Stimulated activated CD8-positive, alpha-beta memory T cell treated with anti-CD3 and anti-CD28 coated beads, Interleukin-12 subunit alpha, Interleukin-12 subunit beta, amount 100 ng/mL, for 4 hours (primary cell): Measurements from ENCODE around the gene MT4.

Experiments used
- DNase-seq: peaks from one replicate; pipeline ENCODE4 v3.0.0-alpha.2; 2020; ENCODE audit warnings: low read depth

The MT4 gene

GRCh38 chr16:56605475-56605874 is 40.6 kb downstream of the MT4 start:
- DNase-seq, result no peak

- DNase-seq, result no peak
Measured at GRCh38 chr16:56606071-56606475, 41.2 kb downstream of the MT4 start.

GRCh38 chr16:56606476-56607108 is 41.7 kb downstream of the MT4 start:
- DNase-seq, result no peak

GRCh38 chr16:56607109-56607618 is 42.3 kb downstream of the MT4 start:
- DNase-seq, result no peak

DNA sequence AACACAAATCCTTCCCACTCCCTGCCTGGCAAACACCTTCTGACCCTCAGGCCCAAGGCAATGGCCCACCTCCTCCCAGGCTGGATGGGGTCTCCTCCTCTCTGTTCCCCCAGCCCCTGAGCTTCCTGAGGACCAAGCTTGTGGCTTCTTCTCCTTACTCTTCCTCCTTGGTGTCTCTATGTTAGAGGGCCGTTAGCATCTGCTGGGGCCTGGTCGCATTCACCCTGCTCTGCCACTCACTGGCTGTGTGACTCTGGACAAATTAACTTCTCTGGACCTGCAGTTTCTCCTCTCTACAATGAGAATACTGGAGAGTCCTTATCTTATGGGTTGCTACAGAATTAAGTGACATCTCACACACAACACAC is 42.8 kb downstream of the MT4 start:
- DNase-seq, result no peak

GRCh38 chr16:56608043-56608875 is 43.4 kb downstream of the MT4 start, which contains the start of gene MT2A:
MT2A (plus strand) TSS chr16:56608584; CDS start chr16:56608656, 72 bp downstream.
- peak; percentile 78 for DNase-seq

GRCh38 chr16:56608876-56609462 is 44.1 kb downstream of the MT4 start:
- DNase-seq, result no peak

DNA sequence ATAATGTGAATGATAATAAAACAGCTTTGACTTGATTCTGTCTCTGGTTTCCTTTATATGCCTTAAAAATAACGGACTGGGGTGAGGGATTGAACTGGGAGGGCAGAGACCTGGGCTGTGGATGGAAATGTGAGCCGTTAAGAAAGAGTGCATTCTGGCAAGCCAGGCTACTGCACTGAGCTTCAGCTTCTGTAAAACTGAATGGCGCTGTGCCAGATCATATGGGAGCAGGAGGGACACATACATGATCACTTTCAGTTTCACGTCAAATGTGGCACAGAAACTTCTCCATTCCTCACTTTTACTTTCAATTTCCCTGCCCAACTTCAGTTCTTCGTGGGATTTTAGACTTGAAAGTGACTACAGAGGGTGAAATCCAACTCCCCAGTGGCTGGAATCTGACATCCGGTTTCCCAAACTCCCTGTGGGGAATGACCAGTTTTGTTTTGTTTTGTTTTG is 44.6 kb downstream of the MT4 start:
- peak; percentile 21 for DNase-seq

DNA sequence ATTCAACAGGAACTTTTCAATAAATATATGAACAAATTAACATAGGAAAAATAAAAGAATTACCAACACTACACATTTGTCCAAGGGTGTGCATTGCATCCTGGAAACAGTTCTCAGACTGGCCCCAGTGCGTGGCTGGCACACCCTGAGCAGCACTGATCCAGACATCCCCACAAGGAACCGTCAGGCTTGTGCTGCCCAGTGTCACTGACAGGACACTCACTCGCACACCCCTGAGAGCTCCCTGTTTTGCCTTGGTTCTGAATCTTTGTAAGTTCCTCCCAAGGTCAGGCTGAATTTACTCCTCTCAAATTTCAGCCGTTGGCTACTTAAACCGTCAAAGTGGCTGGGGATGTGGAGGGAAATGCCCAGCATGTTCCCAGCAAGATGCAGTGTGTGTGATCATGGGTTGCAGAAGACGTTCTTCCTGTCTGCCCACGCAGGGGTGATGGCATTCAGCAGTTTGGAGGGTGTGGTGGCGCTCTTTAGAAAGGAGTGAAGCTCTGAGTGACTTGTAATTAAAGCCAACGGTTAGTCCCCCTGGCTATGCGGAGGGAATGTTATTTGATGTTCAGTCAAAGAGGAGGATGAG is 45.2 kb downstream of the MT4 start:
- DNase-seq, result peak; percentile 59

- DNase-seq, result no peak
Measured at GRCh38 chr16:56610609-56611111, 45.8 kb downstream of the MT4 start.

GRCh38 chr16:56611281-56611833 is 46.5 kb downstream of the MT4 start:
- no peak for DNase-seq

GRCh38 chr16:56613706-56614105 is 48.8 kb downstream of the MT4 start:
- DNase-seq, result no peak

GRCh38 chr16:56614549-56614991 is 49.7 kb downstream of the MT4 start:
- DNase-seq, result no peak

- DNase-seq, result no peak
Measured at GRCh38 chr16:56615353-56615752, 50.5 kb downstream of the MT4 start.

GRCh38 chr16:56616608-56617211 is 51.8 kb downstream of the MT4 start:
- no peak for DNase-seq

GRCh38 chr16:56617212-56618085 is 52.6 kb downstream of the MT4 start:
- no peak for DNase-seq

- DNase-seq, result no peak
Measured at GRCh38 chr16:56618138-56618537, 53.3 kb downstream of the MT4 start.
